Endometrial microvascular endothelial cells (primary cell): Measurements from ENCODE around the gene CEACAM19. TPM values are rescaled to one million over a fixed set of nuclear protein-coding genes. Genes with fewer than 3 reads are reported as not detected.

Experiments used
- in situ Hi-C: cut with HindIII; loops from 2 replicates; pipeline ENCODE4 v1.10.0; 2017; ENCODE audit warnings: low sequenced_read_pairs, low pct_unique_long_range_greater_than_20kb; ENCODE audit errors: inconsistent ontology term
- total RNA-seq: library from RNA; depleted of rRNA; stranded (reverse); fragments of >200 nt; gene quantifications from one replicate; pipeline ENCODE4 v1.2.3, GENCODE V29; 2015; ENCODE audit errors: inconsistent ontology term

The CEACAM19 gene
- total RNA-seq, 1 donor from 2014 or later, result 2.9 TPM

GRCh38 chr19:44644402-44645016, 26.8 kb upstream of the CEACAM19 start:
- in situ Hi-C loops, result no loop called here

GRCh38 chr19:44645407-44646048, 25.8 kb upstream of the CEACAM19 start:
- in situ Hi-C loops, result no loop called here

DNA sequence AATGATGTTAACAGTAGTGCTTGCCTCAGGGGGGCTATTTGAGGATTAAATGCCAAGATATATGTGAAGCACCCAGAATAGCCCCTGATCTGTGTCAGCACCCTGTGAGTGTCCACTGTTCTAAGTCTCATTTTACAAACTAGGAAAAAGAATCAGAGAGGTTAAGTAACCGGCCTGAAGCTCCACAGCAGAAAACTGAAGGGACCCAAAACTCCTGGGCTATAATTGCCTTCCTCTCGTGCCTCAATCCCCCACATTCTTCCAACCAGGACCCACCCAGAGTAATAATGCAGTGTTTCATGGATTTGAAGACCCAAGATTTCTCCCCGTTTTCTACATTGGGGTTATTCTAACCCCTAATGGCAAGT, 25.2 kb upstream of the CEACAM19 start:
- in situ Hi-C loops, result no loop called here

DNA sequence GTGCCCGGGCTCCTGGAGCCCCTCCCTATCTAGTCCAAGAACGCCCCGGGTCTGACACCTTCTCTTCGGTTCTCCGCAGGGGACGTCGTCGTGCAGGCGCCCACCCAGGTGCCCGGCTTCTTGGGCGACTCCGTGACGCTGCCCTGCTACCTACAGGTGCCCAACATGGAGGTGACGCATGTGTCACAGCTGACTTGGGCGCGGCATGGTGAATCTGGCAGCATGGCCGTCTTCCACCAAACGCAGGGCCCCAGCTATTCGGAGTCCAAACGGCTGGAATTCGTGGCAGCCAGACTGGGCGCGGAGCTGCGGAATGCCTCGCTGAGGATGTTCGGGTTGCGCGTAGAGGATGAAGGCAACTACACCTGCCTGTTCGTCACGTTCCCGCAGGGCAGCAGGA, 24.1 kb upstream of the CEACAM19 start:
- in situ Hi-C loops, result no loop called here

GRCh38 chr19:44648631-44649251, 22.5 kb upstream of the CEACAM19 start:
- in situ Hi-C loops, result no loop called here

DNA sequence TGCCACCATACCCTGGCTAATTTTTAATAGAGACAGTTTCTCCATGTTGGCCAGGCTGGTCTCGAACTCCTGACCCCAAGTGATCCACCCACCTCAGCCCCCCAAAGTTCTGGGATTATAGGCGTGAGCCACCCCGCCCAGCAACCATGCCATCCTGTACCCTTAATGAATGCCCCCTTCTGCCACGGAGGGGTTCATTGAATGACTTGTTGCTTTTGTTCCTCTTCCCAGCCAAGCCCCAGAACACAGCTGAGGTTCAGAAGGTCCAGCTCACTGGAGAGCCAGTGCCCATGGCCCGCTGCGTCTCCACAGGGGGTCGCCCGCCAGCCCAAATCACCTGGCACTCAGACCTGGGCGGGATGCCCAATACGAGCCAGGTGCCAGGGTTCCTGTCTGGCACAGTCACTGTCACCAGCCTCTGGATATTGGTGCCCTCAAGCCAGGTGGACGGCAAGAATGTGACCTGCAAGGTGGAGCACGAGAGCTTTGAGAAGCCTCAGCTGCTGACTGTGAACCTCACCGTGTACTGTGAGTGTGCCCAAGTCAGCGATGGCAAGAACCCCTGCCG, 21.6 kb upstream of the CEACAM19 start:
- in situ Hi-C loops, result no loop called here

GRCh38 chr19:44653343-44653742, 17.9 kb upstream of the CEACAM19 start:
- in situ Hi-C loops, result no loop called here

DNA sequence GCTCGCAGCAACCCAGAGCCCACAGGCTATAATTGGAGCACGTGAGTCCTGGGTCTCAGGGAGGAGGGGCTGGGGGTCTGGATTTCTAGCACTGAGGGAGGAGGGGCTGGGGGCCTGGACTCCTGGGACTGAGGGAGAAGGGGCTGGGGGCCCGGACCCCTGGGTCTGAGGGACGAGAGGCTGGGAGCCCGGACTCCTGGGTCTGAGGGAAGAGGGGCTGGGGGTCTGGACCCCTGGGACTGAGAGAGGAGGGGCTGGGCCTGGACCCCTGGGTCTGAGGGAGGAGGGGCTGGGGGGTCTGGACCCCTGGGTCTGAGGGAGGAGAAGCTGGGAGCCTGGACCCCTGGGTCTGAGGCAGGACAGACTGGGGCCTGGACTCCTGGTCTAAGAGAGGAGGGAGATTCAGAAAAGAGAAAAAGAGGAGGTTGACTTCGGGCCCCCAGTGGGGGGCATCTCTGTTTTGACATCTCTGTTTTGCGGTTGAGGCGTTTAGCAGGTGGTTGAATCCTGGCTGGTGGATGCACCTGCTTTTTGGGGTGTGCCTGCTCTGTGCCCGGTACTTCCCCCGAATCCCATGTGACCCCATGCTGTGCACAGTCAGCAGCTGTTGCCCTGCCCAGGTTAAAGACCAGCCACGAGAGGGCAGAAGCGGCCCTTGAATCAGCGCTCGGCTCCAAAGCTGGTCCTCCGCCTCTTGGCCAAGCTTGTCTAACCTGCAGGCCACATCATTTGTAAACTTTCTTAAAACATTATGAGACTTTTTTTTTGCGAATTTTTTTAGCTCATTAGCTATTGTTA, 17.1 kb upstream of the CEACAM19 start:
- in situ Hi-C loops, result no loop called here

- in situ Hi-C loops, result no loop called here
These were observed 13.9 kb upstream of the CEACAM19 start for GRCh38 chr19:44657211-44657921.

DNA sequence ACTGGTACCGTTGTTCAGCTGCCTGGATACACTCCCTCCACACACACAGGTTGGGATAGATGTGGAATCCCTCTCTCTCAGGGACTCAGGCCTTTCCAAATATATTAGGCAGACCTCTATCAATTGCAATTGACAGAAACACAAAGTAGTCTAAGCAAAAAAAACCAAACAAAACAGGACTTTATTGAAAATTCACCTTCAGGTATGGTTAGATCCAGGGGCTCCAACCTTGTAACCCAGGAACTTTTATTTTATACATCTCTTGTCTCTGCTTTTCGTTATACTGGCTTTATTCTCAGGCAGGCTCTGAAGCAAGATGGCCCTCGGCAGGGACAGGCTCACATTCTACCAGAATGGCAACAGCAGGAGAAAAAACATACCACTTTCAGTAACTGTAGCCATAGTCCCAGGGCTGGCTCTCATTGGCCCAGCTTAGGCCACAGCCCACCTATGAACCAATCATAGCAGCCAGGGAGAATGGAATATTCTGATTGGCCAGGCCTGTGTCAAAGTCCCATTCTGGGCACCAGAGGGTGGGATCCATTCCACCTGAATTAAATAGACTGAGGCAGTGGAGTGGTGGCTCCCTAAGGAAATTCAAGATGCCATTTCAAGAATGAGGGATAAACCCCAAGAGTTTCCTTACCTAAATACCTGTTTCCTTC, 13.1 kb upstream of the CEACAM19 start:
- in situ Hi-C loops, result no loop called here

DNA sequence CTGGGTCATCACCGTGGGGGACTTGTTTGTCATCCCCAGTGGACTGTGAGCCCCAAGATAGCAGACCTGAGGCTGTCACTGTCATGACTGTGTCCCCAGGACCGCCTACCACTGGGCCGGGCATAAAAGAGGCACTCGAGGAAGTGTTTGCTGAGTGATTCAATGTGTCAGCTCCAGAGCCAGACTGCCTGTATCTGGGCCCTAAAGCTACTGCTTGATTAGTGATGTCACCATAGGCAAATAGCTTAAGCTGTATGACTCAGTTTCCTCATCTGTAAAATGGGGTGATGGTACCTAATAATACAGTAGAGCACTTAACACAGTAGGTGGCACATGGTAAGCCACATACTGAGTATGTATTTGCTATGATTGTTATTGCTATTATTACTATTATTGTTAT, 11.2 kb upstream of the CEACAM19 start:
- in situ Hi-C loops, result no loop called here

DNA sequence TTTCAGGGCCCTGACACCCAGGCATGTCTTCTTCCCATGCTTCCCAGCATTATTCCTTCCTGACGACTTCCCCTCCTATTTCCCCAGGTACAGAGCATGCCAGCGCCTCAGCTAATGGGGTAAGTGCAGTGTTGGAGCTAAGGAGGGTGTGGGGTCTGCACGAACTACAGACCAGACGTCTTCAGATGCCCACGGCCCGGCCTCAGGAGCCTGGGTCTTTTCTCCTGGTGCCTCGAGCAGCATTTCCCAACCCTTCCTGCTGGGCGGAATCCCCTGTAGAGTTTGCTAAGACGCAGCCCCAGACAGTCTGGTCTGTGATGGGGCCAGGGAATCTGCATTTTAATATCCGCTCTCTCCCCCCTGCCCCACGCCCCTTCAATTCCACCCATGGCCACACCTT, 10.1 kb upstream of the CEACAM19 start:
- in situ Hi-C loops, result no loop called here

GRCh38 chr19:44661904-44662303, 9.4 kb upstream of the CEACAM19 start:
- in situ Hi-C loops, result no loop called here

GRCh38 chr19:44662691-44663385, 8.4 kb upstream of the CEACAM19 start:
- in situ Hi-C loops, result no loop called here

- in situ Hi-C loops, result no loop called here
These were observed 7.3 kb upstream of the CEACAM19 start for GRCh38 chr19:44663996-44664395.

DNA sequence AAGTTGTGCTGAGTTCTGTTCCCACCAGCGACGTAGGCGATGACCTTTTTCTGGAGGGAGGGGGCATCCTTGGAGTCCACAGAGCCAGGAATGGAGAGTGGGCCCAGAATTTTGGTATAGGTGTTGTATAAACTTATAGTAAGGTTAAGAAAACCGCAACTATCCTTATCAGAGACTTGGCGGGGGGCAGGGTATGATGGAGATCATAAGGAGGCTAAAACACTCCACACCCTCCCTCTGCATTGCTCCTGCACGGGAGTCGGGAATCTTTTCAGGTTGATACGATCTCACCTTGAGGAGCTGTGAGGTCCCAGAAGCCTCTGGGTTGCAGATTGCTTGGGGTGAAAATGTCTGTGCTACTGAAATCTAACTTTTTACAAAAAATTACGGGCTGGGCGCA, 6.3 kb upstream of the CEACAM19 start:
- in situ Hi-C loops, result no loop called here

- in situ Hi-C loops, result no loop called here
These were observed 4.3 kb upstream of the CEACAM19 start for GRCh38 chr19:44666852-44667556.
